ENCODE results near the gene SLC9C1.

The SLC9C1 gene

GRCh38 chr3:112128843-112129727 is 164.9 kb downstream of the SLC9C1 start:
- no peak for DNase-seq

- DNase-seq: no peak
Measured at GRCh38 chr3:112127522-112128494, 166.2 kb downstream of the SLC9C1 start.

GRCh38 chr3:112126511-112126911 is 167.5 kb downstream of the SLC9C1 start:
- no peak for DNase-seq

- DNase-seq: no peak
Measured at GRCh38 chr3:112124907-112125607, 169.0 kb downstream of the SLC9C1 start.

- no peak for DNase-seq
Measured at GRCh38 chr3:112123548-112123947, 170.5 kb downstream of the SLC9C1 start.

GRCh38 chr3:112122870-112123269 is 171.1 kb downstream of the SLC9C1 start:
- DNase-seq: no peak

GRCh38 chr3:112121577-112122547 is 172.2 kb downstream of the SLC9C1 start:
- no peak for DNase-seq

GRCh38 chr3:112119962-112120836 is 173.8 kb downstream of the SLC9C1 start:
- peak in 1 of 2 experiments; percentile 10 for DNase-seq

GRCh38 chr3:112117841-112118571 is 176.0 kb downstream of the SLC9C1 start:
- no peak for DNase-seq

- DNase-seq: no peak
Measured at GRCh38 chr3:112117415-112117814, 176.6 kb downstream of the SLC9C1 start.

- DNase-seq: no peak
Measured at GRCh38 chr3:112116748-112117186, 177.2 kb downstream of the SLC9C1 start.

- DNase-seq: no peak
Measured at GRCh38 chr3:112115806-112116383, 178.1 kb downstream of the SLC9C1 start.

GRCh38 chr3:112115161-112115739 is 178.8 kb downstream of the SLC9C1 start:
- no peak for DNase-seq

- no peak for DNase-seq
Measured at GRCh38 chr3:112114576-112115160, 179.3 kb downstream of the SLC9C1 start.

- DNase-seq: peak in 1 of 2 experiments; percentile 15
Measured at GRCh38 chr3:112111785-112112402, 182.1 kb downstream of the SLC9C1 start.

- no peak for DNase-seq
Measured at GRCh38 chr3:112109322-112109721, 184.7 kb downstream of the SLC9C1 start.

- no peak for DNase-seq
Measured at GRCh38 chr3:112104774-112105173, 189.2 kb downstream of the SLC9C1 start.

GRCh38 chr3:112101916-112102315 is 192.1 kb downstream of the SLC9C1 start:
- DNase-seq: no peak
